PC-9 (cell line): ENCODE results near the gene APOBEC3B.

ENCODE experiments used
- CTCF ChIP-seq: fragments of 200-600 bp; sonication (generic); conservative IDR thresholded peaks from 2 replicates; pipeline ENCODE4 v1.6.1; 2017; ENCODE audit warnings: mixed run types, antibody characterized with exemption, mild to moderate bottlenecking, moderate library complexity
- EZH2 ChIP-seq: fragments of 200-600 bp; sonication (generic); IDR thresholded peaks from 2 replicates; pipeline ENCODE4 v1.8.0; 2017; ENCODE audit warnings: antibody characterized with exemption, low read depth

DNA sequence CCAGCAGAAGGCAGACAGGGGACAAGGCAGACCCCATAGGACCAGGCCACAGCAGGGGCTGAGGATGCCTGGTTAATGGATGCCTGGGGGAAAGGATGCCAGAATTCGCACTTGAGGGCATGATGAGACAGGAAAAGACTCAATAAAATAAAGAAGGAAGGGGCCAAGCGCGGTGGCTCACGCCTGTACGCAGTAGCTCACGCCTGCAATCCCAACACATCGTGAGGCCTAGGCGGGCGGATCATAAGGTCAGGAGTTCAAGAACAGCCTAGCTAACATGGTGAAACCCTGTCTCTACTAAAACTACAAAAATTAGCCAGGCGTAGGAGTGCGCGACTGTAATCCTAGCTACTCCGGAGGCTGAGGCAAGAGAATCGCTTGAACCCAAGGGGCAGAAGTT is 48.6 kb downstream of the APOBEC3B start:
- TF ChIP-seq CTCF: no peak
- no peak for TF ChIP-seq EZH2
